HUES6 (cell line): ENCODE results near the gene EXTL2.
A peak's percentile ranks its signal among the peaks of the same experiment; 100 is the strongest.
"Not testable (repeated sequence)": the region's sequence is repeated elsewhere in the genome, so short reads cannot be mapped to it uniquely, and the experiment has no call there.

Source experiments
- H3K27ac ChIP-seq: 2 replicates; pipeline ENCODE4 v1.7.0; 2013; ENCODE audit warnings: low read depth, mild to moderate bottlenecking, low read length, inconsistent platforms
- H3K27me3 ChIP-seq: 2 replicates; pipeline ENCODE4 v1.6.1; 2013; ENCODE audit warnings: low read length; ENCODE audit not compliant: control insufficient read depth, insufficient read depth
- H3K36me3 ChIP-seq: 2 replicates; pipeline ENCODE4 v1.6.1; 2013; ENCODE audit warnings: low read length; ENCODE audit not compliant: control insufficient read depth, insufficient read depth
- H3K4me1 ChIP-seq: 2 replicates; pipeline ENCODE4 v1.6.1; 2013; ENCODE audit warnings: low read length; ENCODE audit not compliant: control insufficient read depth, insufficient read depth
- H3K4me3 ChIP-seq: 2 replicates; pipeline ENCODE4 v1.5.1; 2013; ENCODE audit warnings: low read depth, low read length
- H3K9ac ChIP-seq: one replicate; pipeline ENCODE4 v1.6.1; 2013; ENCODE audit warnings: mild to moderate bottlenecking, low read length
- H3K9me3 ChIP-seq: 2 replicates; pipeline ENCODE4 v1.6.1; 2013; ENCODE audit warnings: low read depth, low read length; ENCODE audit not compliant: control insufficient read depth, insufficient read depth

The EXTL2 gene, protein sequence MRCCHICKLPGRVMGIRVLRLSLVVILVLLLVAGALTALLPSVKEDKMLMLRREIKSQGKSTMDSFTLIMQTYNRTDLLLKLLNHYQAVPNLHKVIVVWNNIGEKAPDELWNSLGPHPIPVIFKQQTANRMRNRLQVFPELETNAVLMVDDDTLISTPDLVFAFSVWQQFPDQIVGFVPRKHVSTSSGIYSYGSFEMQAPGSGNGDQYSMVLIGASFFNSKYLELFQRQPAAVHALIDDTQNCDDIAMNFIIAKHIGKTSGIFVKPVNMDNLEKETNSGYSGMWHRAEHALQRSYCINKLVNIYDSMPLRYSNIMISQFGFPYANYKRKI

DNA sequence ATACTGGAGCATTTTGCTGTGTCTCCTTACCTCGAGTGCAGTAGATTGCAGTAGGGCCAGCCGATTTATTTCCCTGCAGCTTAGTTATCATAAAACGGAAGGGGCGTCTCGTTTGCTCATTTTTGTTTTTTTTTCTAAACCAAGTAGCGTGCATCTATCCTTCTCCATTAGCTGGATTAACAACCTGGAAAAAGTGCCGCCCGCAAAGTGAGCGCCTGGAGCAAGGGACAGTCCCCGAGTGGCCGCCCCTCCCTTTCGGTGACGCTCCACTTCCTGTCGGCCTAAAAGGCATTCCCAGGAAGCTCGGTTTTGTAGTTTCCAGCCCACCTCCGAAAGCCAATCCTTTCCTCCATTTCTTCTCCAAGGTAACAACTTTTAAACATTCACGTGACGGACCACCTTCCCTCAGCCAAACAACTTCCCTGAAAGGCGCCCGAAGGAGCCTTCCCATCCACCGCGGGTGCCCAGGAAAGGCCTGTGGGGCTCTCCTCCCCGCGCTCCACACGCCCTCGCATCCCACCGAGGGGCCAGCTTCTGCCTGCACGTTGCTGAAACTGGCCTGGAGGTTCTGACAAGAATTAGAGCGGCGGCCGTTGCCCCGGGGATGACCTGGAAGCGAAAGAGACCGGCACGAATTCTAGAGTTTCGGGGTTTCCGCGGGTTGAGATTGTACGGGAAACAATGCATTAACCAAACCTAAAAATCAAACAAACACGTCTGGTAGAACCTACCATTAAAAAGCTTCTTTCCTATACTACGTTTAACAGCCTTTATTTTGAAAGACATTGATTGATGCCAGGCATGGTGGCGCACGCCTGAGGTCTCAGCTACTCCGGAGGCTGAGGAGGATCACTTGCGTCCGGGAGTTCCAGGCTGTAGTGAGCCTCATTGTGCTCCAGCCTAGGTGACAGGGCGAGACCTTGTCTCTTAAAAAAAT is at the start of gene EXTL2:
EXTL2 (minus strand) TSS at position 240 of the 937 bp plus-strand sequence. CDS start 6,085 bp downstream, outside the sequence.
- peak within 1 kb of the TSS; percentile 95 for H3K4me3 ChIP-seq
- peaks cover 18% of the 10 kb centered on the region for H3K9me3 ChIP-seq
- peak within 1 kb of the TSS; percentile 65 for H3K27ac ChIP-seq
- H3K4me1 ChIP-seq, result peaks cover 3% of the 10 kb centered on the region
- peak within 1 kb of the TSS; percentile 83 for H3K9ac ChIP-seq
- H3K27me3 ChIP-seq, result no peaks in the 10 kb centered on the region
- H3K36me3 ChIP-seq, result peaks cover 38% of the 10 kb centered on the region

DNA sequence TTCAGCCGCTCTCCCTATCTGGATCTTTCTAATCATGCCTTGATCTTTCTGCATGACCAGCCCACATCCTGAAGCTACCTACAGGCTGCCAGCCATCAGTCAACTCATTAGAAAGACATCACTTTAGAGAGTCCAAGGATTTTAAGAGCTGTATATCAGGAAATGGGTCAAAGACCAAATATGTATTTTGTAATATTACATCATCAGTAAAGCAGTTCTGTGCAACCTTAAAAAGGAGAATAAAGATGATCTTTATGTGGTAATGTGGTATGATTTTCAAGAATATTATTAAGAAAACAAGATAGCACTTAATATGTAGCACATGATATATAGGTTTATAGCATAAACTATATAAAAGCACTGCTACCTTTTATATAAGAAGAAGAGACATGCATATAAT is 48.9 kb upstream of the EXTL2 start:
- Histone ChIP-seq H3K27me3 (no peaks in the 10 kb centered on the region), H3K4me3 (no peak overlapping the region), H3K4me1 (0 out of 2 replicates have a peak, but pooled peaks cover 2% of the 10 kb centered on the region), H3K27ac (no peak overlapping the region), H3K9me3 (no peaks in the 10 kb centered on the region), H3K36me3 (peaks cover 26% of the 10 kb centered on the region), H3K9ac (no peak overlapping the region)

DNA sequence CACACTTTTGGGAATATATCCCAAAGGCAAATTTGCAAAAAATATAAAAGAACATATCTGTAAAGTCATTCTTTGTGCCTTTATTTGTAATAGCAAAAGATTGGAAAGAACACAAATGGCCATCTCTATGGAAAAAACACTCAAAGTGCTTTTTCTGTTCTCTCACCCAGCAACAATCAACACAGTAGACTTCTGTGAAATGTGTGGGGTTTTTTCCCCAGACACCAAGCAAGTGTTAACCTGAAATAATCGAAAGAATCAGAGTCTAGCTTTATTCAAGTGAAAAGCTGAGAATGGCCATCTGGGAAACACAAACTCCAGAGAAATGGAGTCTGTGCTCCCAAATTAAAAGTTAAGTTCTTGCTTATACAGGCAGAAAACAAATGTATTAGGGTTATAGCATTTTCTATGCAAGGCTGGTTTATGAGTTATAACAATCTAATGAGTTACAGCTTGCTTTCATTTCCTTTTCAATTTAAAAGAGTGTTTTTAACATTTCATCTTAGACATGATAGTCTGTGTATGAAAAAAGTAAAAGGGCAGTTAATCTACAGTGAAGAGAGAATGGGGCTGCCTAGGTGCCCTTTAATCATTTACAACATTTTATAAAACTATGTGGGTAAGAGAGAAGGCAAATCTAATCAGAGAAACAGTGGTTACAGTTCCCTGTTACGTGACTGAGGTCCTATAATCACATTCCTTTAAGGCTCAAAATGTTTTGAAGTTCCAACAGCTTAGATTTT is 47.8 kb upstream of the EXTL2 start:
- Histone ChIP-seq H3K9ac (no peak overlapping the region), H3K27ac (no peak overlapping the region), H3K27me3 (no peaks in the 10 kb centered on the region), H3K4me1 (no peaks in the 10 kb centered on the region), H3K4me3 (no peak overlapping the region), H3K9me3 (no peaks in the 10 kb centered on the region), H3K36me3 (peaks cover 36% of the 10 kb centered on the region)

DNA sequence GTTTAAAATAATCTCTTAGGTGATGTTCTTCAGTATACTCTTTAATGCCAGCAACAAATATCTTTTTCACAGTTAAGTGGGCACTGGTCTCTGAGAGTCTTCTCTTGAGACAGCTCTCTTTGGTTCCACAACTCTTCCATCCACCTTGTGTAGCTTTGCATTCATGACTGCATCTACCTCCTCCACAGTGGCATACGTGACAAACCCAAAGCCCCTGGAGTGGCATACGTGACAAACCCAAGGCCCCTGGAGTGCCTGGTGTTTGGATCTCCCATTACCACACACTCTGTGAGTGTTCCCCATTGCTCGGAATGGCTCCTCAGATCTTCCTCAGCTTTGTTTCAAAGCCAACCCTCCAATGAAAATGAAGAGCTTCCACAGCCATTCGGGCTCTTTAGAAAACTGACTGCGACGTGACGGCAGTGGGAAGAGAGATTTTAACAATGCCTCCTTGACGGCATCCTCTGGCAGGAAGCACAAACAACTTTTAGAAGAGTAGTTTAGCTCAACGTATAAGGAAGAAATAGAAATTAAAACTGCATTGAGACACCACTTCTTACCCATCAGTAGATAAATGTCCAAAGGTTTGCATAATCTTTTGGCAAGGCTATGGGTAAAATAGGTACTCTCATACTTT is 47.1 kb upstream of the EXTL2 start:
- Histone ChIP-seq H3K27ac (no peak overlapping the region), H3K4me3 (no peak overlapping the region), H3K9me3 (no peaks in the 10 kb centered on the region), H3K27me3 (no peaks in the 10 kb centered on the region), H3K9ac (no peak overlapping the region), H3K36me3 (peaks cover 44% of the 10 kb centered on the region), H3K4me1 (no peaks in the 10 kb centered on the region)

DNA sequence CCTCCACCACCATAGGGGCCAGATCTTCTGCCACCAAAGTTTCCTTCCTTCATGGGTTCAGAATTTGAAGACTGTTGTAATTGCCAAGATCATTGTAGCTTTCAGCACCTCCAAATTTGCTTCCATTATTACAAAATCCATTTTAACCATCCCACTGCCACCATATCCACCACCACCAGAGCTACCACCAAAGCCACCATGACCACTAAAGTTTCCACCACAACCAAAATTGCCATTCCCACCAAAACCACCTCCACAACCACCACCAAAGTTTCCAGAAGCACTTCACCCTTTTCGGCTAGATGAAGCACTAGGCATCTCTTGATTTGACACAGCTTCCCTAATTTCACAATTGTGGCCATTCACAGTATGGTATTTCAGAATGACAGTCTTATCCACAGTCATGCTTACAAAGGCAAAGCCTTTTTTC is 46.5 kb upstream of the EXTL2 start:
- Histone ChIP-seq H3K4me3 (no peak overlapping the region), H3K27ac (no peak overlapping the region), H3K4me1 (no peaks in the 10 kb centered on the region), H3K36me3 (peaks cover 49% of the 10 kb centered on the region), H3K9ac (no peak overlapping the region), H3K9me3 (no peaks in the 10 kb centered on the region), H3K27me3 (no peaks in the 10 kb centered on the region)

DNA sequence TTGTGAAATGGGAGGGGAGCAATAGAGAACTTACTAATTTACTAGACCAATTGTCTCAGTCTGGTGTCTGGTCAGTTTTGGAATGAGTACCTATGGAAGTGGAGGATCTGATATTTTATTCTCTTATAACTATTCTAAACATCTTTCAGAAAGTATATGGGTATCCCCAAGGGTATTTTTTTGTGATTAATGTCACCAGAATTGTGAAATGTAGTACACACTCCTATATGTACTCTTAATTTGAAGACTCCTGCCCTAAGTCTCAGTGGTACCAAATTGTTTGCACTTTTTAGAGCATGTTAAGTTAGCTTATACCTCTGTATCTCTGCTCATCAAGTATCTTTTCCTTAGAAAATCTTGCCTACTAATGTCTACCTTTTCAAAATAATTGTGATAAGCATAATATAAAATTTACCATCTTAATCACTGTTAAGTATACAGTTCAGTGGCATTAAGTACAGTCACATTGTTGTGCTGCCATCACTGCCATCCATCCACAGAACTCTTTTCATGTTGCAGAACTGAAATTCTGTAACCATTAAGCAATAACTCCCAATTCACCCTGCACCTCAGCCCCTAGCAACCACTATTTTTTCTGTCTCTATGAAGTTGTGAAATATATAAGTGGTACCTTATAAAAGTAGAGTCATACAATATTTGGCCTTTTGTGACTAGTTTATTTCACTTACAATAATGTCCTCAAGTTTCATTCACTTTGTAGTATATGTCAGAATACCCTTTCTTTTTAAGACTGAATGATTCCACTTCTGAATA is 41.7 kb upstream of the EXTL2 start:
- no peaks in the 10 kb centered on the region for H3K4me1 ChIP-seq
- no peak overlapping the region for H3K9ac ChIP-seq
- H3K4me3 ChIP-seq, result no peak overlapping the region
- H3K27ac ChIP-seq, result no peak overlapping the region
- H3K36me3 ChIP-seq, result peaks cover 38% of the 10 kb centered on the region
- H3K9me3 ChIP-seq, result no peaks in the 10 kb centered on the region
- no peaks in the 10 kb centered on the region for H3K27me3 ChIP-seq

DNA sequence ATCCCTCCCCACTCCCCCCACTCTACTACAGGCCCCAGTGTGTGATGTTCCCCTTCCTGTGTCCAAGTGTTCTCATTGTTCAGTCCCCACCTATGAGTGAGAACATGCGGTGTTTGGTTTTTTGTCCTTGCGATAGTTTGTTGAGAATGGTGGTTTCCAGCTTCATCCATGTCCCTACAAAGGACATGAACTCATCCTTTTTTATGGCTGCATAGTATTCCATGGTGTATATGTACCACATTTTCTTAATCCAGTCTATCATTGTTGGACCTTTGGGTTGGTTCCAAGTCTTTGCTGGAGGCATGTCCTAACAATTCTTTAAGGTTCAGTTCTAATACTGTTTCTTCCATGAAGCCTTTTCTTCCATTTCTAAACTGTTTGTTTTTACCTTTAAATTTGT is 38.9 kb upstream of the EXTL2 start:
- not testable (repeated sequence) for H3K4me1 ChIP-seq, H3K27ac ChIP-seq, H3K4me3 ChIP-seq, H3K9ac ChIP-seq, H3K9me3 ChIP-seq, H3K27me3 ChIP-seq
- H3K36me3 ChIP-seq, result peaks cover 32% of the 10 kb centered on the region

DNA sequence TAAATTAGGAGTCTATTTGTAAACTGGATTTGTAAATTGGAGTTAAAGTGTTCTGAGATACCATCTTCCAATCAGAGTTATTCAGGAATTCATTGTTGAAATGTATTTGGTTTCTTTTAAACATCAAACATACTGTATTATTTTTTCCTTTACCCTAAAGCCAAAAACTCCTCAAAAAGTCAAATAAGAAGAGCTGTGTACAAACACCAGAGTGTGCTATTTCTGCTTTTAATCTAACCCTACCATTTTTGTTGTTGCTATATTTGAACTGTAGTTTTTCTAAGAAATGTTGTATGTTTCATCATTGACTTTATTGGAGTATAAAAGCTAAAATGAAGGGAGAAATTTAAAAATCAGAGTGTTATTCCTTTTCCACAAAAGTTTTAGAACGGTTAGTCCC is 37.1 kb upstream of the EXTL2 start:
- no peak overlapping the region for H3K27ac ChIP-seq
- no peaks in the 10 kb centered on the region for H3K9me3 ChIP-seq
- H3K36me3 ChIP-seq, result peaks cover 14% of the 10 kb centered on the region
- H3K27me3 ChIP-seq, result no peaks in the 10 kb centered on the region
- H3K4me1 ChIP-seq, result no peaks in the 10 kb centered on the region
- H3K9ac ChIP-seq, result no peak overlapping the region
- no peak overlapping the region for H3K4me3 ChIP-seq

DNA sequence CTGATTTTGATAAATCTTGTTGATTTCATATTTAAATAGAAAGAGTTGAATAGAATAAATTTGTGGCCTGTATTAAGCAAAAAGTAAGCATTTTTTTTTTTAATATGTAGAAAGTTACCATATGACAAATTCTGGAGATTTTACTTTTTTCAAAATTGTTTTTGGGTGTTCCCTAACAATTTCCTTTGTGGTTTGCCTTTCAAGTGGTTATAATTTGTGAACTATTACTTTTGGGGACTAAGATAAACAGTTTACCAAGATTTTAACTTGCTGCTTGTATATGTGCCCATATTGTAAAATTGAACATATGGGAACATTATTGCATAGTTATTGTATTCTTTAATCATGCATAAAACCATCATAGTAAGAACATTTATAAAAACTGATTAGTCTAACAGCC is 35.9 kb upstream of the EXTL2 start:
- Histone ChIP-seq H3K9ac (no peak overlapping the region), H3K27me3 (no peaks in the 10 kb centered on the region), H3K27ac (no peak overlapping the region), H3K4me1 (no peaks in the 10 kb centered on the region), H3K4me3 (no peak overlapping the region), H3K36me3 (peaks cover 16% of the 10 kb centered on the region), H3K9me3 (no peaks in the 10 kb centered on the region)

DNA sequence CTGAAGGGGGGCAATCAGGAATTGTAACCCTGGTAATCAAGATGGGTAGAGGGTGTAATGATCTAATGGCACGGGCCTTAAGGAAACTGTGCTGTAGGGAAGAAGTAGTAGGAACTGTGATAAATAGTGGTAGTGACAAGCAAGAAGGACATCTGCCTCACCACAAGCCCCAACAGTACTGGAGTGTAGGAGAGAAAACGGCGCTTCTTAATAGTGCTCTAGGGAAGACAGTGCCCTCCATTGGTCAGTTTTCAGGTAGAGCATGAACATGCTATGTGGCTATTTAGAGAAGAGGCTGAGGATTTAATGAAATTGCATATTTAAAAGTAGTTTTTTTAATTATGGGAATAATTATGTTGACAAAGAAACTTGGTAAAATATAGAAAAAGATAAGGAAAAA is 33.5 kb upstream of the EXTL2 start:
- Histone ChIP-seq H3K4me3 (no peak overlapping the region), H3K9ac (no peak overlapping the region), H3K27me3 (no peaks in the 10 kb centered on the region), H3K4me1 (no peaks in the 10 kb centered on the region), H3K9me3 (no peaks in the 10 kb centered on the region), H3K27ac (no peak overlapping the region), H3K36me3 (peaks cover 31% of the 10 kb centered on the region)
